C4-2B (cell line): Measurements from ENCODE around the gene SH3RF3.

Experiments used
- ZFX ChIP-seq: fragments of 450-650 bp; IDR thresholded peaks from 2 replicates; pipeline ENCODE4 v1.6.1; 2017
- TF ChIP-seq, protein P1 (sequence below): fragments of 450-650 bp; conservative IDR thresholded peaks from 2 replicates; pipeline ENCODE4 v1.5.1; 2017; ENCODE audit warnings: mild to moderate bottlenecking

DNA sequence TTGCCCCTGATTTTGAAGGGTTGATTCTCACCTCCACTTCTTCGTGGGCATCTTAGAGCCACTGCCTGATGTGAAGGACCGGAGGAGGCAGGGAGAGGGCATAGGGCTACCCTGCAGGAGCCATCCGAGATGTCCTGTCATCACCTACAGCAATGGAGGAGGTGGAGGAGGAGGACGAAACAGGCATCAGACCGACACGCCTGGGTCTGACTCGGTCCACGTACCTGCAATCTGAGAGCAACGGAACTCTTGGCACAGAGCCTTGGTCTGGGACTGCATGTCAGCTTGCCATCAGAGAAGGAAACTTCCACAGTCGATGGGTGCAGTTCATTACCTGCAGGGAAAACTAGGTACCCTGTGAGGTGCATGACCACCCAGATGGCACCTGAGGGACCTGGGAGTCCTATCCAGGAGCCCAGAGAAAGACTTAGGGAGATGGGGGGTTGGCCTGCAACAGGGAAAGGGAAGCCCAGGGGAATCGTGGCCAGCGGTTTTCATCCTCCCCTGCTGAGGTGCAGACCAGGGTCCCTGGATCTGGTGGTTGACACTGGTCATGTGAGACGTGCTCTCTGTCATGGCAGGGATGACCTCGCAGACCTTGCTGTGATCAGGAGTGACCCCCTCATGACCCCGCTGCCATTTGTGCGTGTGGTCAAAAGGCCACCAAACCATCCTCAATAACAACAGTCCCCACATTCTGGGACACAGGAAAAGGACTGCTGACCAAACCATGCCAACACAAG lies 293.9 kb downstream of the SH3RF3 start:
- TF ChIP-seq, protein P1, sequence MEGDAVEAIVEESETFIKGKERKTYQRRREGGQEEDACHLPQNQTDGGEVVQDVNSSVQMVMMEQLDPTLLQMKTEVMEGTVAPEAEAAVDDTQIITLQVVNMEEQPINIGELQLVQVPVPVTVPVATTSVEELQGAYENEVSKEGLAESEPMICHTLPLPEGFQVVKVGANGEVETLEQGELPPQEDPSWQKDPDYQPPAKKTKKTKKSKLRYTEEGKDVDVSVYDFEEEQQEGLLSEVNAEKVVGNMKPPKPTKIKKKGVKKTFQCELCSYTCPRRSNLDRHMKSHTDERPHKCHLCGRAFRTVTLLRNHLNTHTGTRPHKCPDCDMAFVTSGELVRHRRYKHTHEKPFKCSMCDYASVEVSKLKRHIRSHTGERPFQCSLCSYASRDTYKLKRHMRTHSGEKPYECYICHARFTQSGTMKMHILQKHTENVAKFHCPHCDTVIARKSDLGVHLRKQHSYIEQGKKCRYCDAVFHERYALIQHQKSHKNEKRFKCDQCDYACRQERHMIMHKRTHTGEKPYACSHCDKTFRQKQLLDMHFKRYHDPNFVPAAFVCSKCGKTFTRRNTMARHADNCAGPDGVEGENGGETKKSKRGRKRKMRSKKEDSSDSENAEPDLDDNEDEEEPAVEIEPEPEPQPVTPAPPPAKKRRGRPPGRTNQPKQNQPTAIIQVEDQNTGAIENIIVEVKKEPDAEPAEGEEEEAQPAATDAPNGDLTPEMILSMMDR: no peak
- TF ChIP-seq ZFX: no peak
